ENCODE measurements around the gene KCNA3.

KCNA3 gene

DNA sequence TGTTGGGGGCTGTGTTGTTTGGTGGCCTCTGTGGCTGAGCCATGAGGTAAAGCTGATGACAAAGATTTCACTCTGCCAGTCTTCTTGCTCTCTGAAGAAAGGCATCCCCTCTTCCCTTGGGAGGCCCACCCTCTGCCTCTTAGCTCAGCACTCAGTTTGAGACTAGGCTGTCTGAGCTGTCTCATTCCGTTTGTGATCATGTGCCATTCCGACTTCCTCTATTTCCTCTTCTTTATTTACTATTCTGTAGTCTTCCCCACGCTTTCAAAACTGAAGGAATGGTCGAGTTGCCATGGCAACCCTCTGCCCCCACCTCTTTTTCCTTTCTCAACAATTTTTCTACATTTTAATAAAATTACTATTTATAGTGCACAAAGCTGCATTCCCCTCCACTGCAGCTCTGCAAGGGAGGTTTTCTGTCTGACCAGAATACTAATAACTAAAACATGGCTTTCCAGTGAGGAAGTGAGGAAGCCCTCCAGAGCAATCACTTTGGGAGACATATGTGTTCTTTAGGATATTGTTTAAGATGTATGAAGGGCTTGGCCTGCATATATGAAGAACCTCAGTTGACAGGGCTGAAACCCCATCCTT is 30.8 kb downstream of the KCNA3 start:
- FAIRE-seq (no peak), DNase-seq (ENCODE audit: insufficient read length, low spot score) (no peak)
- TF ChIP-seq CTCF (IDR thresholded peaks at IDR 0.05; ENCODE audit: insufficient read depth, missing control alignments): no peak

GRCh38 chr1:110639724-110640386 is 34.9 kb downstream of the KCNA3 start:
- TF ChIP-seq CTCF (IDR thresholded peaks at IDR 0.05; ENCODE audit: insufficient read depth, missing control alignments): no peak

DNA sequence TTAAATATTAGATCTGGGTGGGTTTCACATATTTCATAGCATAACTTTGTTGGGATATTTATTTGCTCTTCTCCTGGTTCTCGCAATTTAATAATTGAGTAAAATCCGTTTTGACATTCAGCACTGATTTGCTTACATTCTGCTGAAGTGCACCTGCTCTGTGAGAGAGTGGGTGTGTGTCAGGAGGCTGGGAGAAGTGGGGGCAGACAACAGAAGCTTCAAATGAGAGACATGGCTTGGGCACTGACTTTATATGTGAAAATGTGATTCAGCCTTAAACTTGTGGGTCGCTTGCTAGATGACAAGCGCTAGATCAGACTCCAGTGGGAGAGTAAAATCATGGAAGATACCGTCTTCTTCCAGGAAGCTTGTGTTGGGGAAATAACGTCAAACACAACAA is 36.2 kb downstream of the KCNA3 start:
- no peak for TF ChIP-seq CTCF (IDR thresholded peaks at IDR 0.05; ENCODE audit: insufficient read depth, missing control alignments)
- FAIRE-seq (no peak), DNase-seq (ENCODE audit: insufficient read length, low spot score) (no peak)

More at GRCh38 chr1:110639724-110640386, 34.9 kb downstream of the KCNA3 start:
- FAIRE-seq: no peak
- no peak for DNase-seq (ENCODE audit: insufficient read length, low spot score)

- no peak for TF ChIP-seq CTCF (IDR thresholded peaks at IDR 0.05; ENCODE audit: insufficient read depth, missing control alignments)
- FAIRE-seq: no peak
- no peak for DNase-seq (ENCODE audit: insufficient read length, low spot score)
Observed at GRCh38 chr1:110638058-110638457, 36.7 kb downstream of the KCNA3 start.

DNA sequence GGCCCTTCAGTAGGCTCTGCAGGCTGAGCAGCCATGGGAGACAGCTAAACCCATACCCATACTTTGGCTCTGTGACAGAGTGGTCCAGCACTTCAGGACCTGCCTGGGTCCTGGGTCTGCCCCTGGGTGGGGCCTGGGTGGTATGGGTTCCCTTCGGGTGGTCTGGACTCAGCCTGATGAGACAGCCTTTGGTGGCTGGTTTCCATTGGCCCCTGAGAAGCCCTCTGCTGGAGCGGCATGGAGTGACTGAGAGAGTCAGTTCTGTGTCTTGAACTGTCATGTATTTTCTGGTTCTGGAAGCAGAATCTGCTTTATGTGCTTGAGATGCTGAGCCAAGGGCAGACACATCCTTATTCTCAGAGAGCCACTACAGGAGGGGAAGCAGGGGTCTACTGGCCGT is 37.3 kb downstream of the KCNA3 start:
- DNase-seq (ENCODE audit: insufficient read length, low spot score): no peak

DNA sequence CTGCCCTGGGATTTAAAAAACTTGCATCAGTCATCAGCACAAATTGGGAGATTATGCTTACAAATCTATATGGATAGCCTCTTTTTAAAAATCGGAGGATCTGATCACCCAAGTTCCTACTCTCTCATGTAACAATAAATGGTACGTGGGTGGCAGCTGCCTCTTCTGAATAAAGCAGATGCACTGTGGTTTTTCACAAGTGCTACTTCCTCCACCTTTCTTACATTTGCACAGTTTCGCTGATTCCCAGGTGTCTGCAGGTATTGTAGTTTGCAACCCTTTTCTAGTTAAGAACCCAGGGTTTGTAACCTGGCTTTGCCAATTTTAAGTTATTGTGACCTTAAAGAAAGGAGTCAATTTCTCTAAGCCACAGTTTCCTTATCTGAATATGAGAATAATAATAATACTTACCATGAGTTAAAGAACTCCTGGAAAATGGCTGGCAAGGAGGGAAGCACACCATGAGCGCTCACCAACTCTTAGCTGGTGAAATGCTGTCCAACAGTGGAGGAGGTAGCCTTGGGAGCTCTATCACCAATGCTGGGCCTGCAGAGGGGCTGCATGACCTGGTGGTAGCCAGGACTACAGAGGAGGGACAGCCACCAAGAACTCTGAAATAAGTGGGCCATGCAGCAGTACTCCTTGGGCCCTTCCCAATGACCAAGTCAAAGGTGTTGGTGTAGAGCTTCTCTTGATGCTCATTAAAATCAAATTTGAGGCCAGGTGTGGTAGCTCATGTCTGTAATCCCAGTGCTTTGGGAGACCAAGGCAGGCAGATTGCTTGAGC is 38.4 kb downstream of the KCNA3 start:
- TF ChIP-seq CTCF (IDR thresholded peaks at IDR 0.05; ENCODE audit: insufficient read depth, missing control alignments): no peak
- FAIRE-seq (no peak), DNase-seq (ENCODE audit: insufficient read length, low spot score) (no peak)

More for the DNA sequence above, 37.3 kb downstream of the KCNA3 start:
- no peak for FAIRE-seq
- TF ChIP-seq CTCF (IDR thresholded peaks at IDR 0.05; ENCODE audit: insufficient read depth, missing control alignments): no peak

Measured in D721Med (cell line).